K562 (cell line): ENCODE results near the gene KDM4C. TPM values are rescaled to one million over a fixed set of nuclear protein-coding genes. Genes with fewer than 3 reads are reported as not detected.
A peak's percentile ranks its signal among the peaks of the same experiment; 100 is the strongest.

Source experiments
- AFF4 ChIP-seq: sonication (generic); formaldehyde crosslinking; IDR thresholded peaks from 2 replicates; pipeline ENCODE4 v1.8.0; 2023; ENCODE audit warnings: mild to moderate bottlenecking, missing genetic modification reagents
- BRF2 ChIP-seq: IDR thresholded peaks from 3 replicates; pipeline ENCODE4 v1.6.1; 2011; ENCODE audit warnings: borderline replicate concordance, mild to moderate bottlenecking; ENCODE audit not compliant: insufficient read length, insufficient read depth
- EP300 ChIP-seq: IDR thresholded peaks from 2 replicates; pipeline ENCODE4 v1.6.1; 2012; ENCODE audit warnings: low read length, improper control_type of control experiment
- ETV1 ChIP-seq: fragments of 450-650 bp; conservative IDR thresholded peaks from 2 replicates; pipeline ENCODE4 v1.6.1; 2016; ENCODE audit warnings: missing genetic modification characterization, control low read depth, low read depth, missing compliant biosample characterization
- HMGN3 ChIP-seq: IDR thresholded peaks from 2 replicates; pipeline ENCODE4 v1.6.1; 2011; ENCODE audit warnings: borderline replicate concordance, low read depth, mild to moderate bottlenecking, mixed read lengths, low read length; ENCODE audit not compliant: insufficient read length; ENCODE audit errors: extremely low read depth
- KAT7 ChIP-seq: sonication (generic); formaldehyde crosslinking; IDR thresholded peaks from 2 replicates; pipeline ENCODE4 v1.8.0; 2022; ENCODE audit warnings: missing genetic modification reagents, mild to moderate bottlenecking, borderline replicate concordance
- MCM2 ChIP-seq: fragments of 450-650 bp; IDR thresholded peaks from 2 replicates; pipeline ENCODE4 v1.6.1; 2017; ENCODE audit warnings: low read depth, mild to moderate bottlenecking
- NR2F6 ChIP-seq: fragments of 450-650 bp; formaldehyde crosslinking; IDR thresholded peaks from 2 replicates; pipeline ENCODE4 v1.4.0; 2020; ENCODE audit warnings: mild to moderate bottlenecking
- SMC3 ChIP-seq: conservative IDR thresholded peaks from 2 replicates; pipeline ENCODE4 v1.6.1; 2011; ENCODE audit warnings: low read depth, low read length, improper control_type of control experiment; ENCODE audit not compliant: insufficient read depth
- SRSF3 ChIP-seq: fragments of 200-400 bp; formaldehyde crosslinking; IDR thresholded peaks from 2 replicates; pipeline ENCODE4 v1.6.1; 2016; ENCODE audit warnings: mild to moderate bottlenecking, low read length, moderate library complexity; ENCODE audit not compliant: insufficient read depth
- TFAM ChIP-seq: fragments of 250-450 bp; sonication (Bioruptor Pico); conservative IDR thresholded peaks from 2 replicates; pipeline ENCODE4 v1.5.0; 2021; ENCODE audit warnings: mild to moderate bottlenecking, moderate library complexity
- THRAP3 ChIP-seq: fragments of 450-650 bp; IDR thresholded peaks from 2 replicates; pipeline ENCODE4 v1.6.1; 2016; ENCODE audit warnings: mild to moderate bottlenecking, inconsistent platforms, borderline replicate concordance
- ZBTB1 ChIP-seq: sonication (generic); formaldehyde crosslinking; IDR thresholded peaks from 2 replicates; pipeline ENCODE4 v1.8.1; 2023; ENCODE audit warnings: missing genetic modification reagents, low read depth, mild to moderate bottlenecking, borderline replicate concordance
- ZFP1 ChIP-seq: fragments of 450-650 bp; formaldehyde crosslinking; IDR thresholded peaks from 2 replicates; pipeline ENCODE4 v1.4.0; 2020; ENCODE audit warnings: mild to moderate bottlenecking, mixed read lengths
- ZFPM2 ChIP-seq: fragments of 250-450 bp; sonication (Bioruptor Pico); IDR thresholded peaks from 2 replicates; pipeline ENCODE4 v1.5.1; 2022; ENCODE audit warnings: mild to moderate bottlenecking
- ZNF668 ChIP-seq: fragments of 250-450 bp; sonication (Bioruptor Pico); IDR thresholded peaks from 2 replicates; pipeline ENCODE4 v1.8.0; 2022; ENCODE audit warnings: mild to moderate bottlenecking, inconsistent platforms
- ZNF740 ChIP-seq, 3 experiments: fragments of 200-800 bp in 1 of 3; sonication (Bioruptor generic) in 1 of 3; sonication (generic) in 1 of 3; formaldehyde crosslinking in 1 of 3; IDR thresholded peaks; 2 replicates each; pipeline versions ENCODE4 v1.6.1 to v1.8.0; 2016 to 2022; ENCODE audit warnings: mild to moderate bottlenecking in 2 of 3, missing compliant biosample characterization in 2 of 3, missing genetic modification characterization in 2 of 3, missing genetic modification reagents in 1 of 3
- ZNF764 ChIP-seq: fragments of 250-450 bp; sonication (Bioruptor Pico); IDR thresholded peaks from 2 replicates; pipeline ENCODE4 v1.4.0; 2020; ENCODE audit warnings: low read depth, mild to moderate bottlenecking, moderate library complexity
- polyA plus RNA-seq, 8 experiments: library from polyadenylated mRNA; depleted of rRNA in 4 of 8; stranded (reverse) in 5 of 8; unstranded in 3 of 8; fragments of >200 nt; fragmentation: Nextera tagmentation in 2 of 8; fragmentation: Illumina TruSeq in 1 of 8; extraction: Ambion mirVana in 2 of 8; extraction: Trizol in 1 of 8; gene quantifications; 2 replicates each; pipeline versions ENCODE4 v1.2.1 to v1.2.3, GENCODE V29; 2011 to 2014; ENCODE audit warnings: inconsistent platforms in 1 of 8, missing spikeins in 1 of 8
- total RNA-seq, 7 experiments: library from RNA; depleted of rRNA in 6 of 7; stranded (reverse); fragments of >200 nt in 6 of 7; fragmentation: Illumina TruSeq in 2 of 7; extraction: Trizol in 2 of 7; gene quantifications; 2 replicates each; pipeline versions ENCODE4 v1.2.1 to v1.2.3, GENCODE V29; 2011 to 2021; ENCODE audit warnings: low replicate concordance in 1 of 7

Gene KDM4C
- total and polyA plus RNA-seq, 9 of the 15 experiments (the other 6 are each of a cell fraction or from before 2014, with no cell fraction given), result 5.4 to 17.0 (median 12.6) TPM

- peak; percentile 41; the same call in 1 of the 2 replicates for TF ChIP-seq ZNF740 (CRISPR knock-in tag; IDR thresholded peaks at IDR 0.05)
- no peak for TF ChIP-seq ZNF740 (tag; IDR thresholded peaks at IDR 0.05)
- no peak for TF ChIP-seq THRAP3
- no peak for TF ChIP-seq MCM2
- TF ChIP-seq BRF2, result no peak
- TF ChIP-seq ZNF668 (CRISPR knock-in tag), result no peak
- no peak for TF ChIP-seq ZFP1 (CRISPR knock-in tag)
- TF ChIP-seq KAT7 (CRISPR knock-in tag), result no peak
- peak; percentile 44; the same call in 1 of the 2 replicates for TF ChIP-seq ETV1 (tag)
- no peak for TF ChIP-seq ZNF764 (CRISPR knock-in tag)
- TF ChIP-seq ZFPM2, result no peak
- no peak for TF ChIP-seq ZBTB1 (CRISPR knock-in tag)
- TF ChIP-seq SMC3, result no peak
- no peak for TF ChIP-seq NR2F6 (CRISPR knock-in tag)
- TF ChIP-seq EP300, result no peak
- TF ChIP-seq TFAM, result no peak
- TF ChIP-seq SRSF3, result no peak
- TF ChIP-seq HMGN3, result no peak
- no peak for TF ChIP-seq AFF4 (CRISPR knock-in tag)
Observed at GRCh38 chr9:6758498-6759184, 868 bp downstream of the KDM4C start (continued).
